CD4-positive, alpha-beta T cell (primary cell): Measurements from ENCODE around the gene MS4A7. TPM values are rescaled to one million over a fixed set of nuclear protein-coding genes. Genes with fewer than 3 reads are reported as not detected.

ENCODE experiments used
- ATAC-seq: fragments of 200-7000 bp; cut with Tn5 transposase; one replicate; pipeline ENCODE4 v1.10.0; 2022; ENCODE audit warnings: mild to moderate bottlenecking; ENCODE audit not compliant: poor library complexity
- CTCF ChIA-PET: fragments of 350-600 bp; sonication (Branson Sonifier 250); formaldehyde crosslinking; loops from one replicate; lab custom pipeline; 2021; ENCODE audit warnings: antibody characterized with exemption, inconsistent platforms; lab: Charles Lee
- POLR2A ChIA-PET: fragments of 350-600 bp; sonication (Branson Sonifier 250); formaldehyde crosslinking; loops from one replicate; lab custom pipeline; 2021; ENCODE audit warnings: antibody characterized with exemption, inconsistent platforms; lab: Charles Lee
- DNase-seq, 14 experiments: peaks; one replicate each; pipeline ENCODE4 v3.0.0-alpha.2; 2013 to 2020; ENCODE audit warnings: mixed read lengths in 2 of 14
- H3K27ac ChIP-seq, 2 donors: one replicate each; pipeline versions ENCODE4 v1.5.1 to v1.7.0; 2013; ENCODE audit warnings: low read length in 2 of 2, low read depth in 1 of 2, mild to moderate bottlenecking in 1 of 2
- H3K27me3 ChIP-seq, 2 experiments: 1 replicate in 1 of 2; 2 replicates in 1 of 2; pipeline versions ENCODE4 v1.6.1 to v1.7.0; 2013; ENCODE audit warnings: low read length in 2 of 2, control low read depth in 1 of 2, mild to moderate bottlenecking in 1 of 2, moderate library complexity in 1 of 2; ENCODE audit not compliant: insufficient read depth in 2 of 2, control insufficient read depth in 1 of 2
- H3K36me3 ChIP-seq: one replicate; pipeline ENCODE4 v1.6.1; 2013; ENCODE audit warnings: low read length, control low read depth; ENCODE audit not compliant: insufficient read depth
- H3K4me1 ChIP-seq: one replicate; pipeline ENCODE4 v1.6.1; 2013; ENCODE audit warnings: low read length, control low read depth; ENCODE audit not compliant: insufficient read depth
- H3K4me3 ChIP-seq: one replicate; pipeline ENCODE4 v1.5.1; 2013; ENCODE audit warnings: mild to moderate bottlenecking, low read length, moderate library complexity
- H3K9me3 ChIP-seq, 2 experiments: 1 replicate in 1 of 2; 2 replicates in 1 of 2; pipeline versions ENCODE4 v1.6.1 to v1.7.0; 2013; ENCODE audit warnings: low read length in 2 of 2, mild to moderate bottlenecking in 2 of 2, control low read depth in 1 of 2, moderate library complexity in 1 of 2; ENCODE audit not compliant: control insufficient read depth in 1 of 2, insufficient read depth in 1 of 2
- H3K27ac Mint-ChIP-seq: one replicate; pipeline ENCODE4 v1.8.0; 2020; ENCODE audit warnings: mixed read lengths
- H3K27me3 Mint-ChIP-seq: one replicate; pipeline ENCODE4 v1.8.0; 2021; ENCODE audit warnings: mixed read lengths
- H3K36me3 Mint-ChIP-seq: one replicate; pipeline ENCODE4 v1.8.0; 2021; ENCODE audit warnings: low read depth, mixed read lengths
- H3K4me1 Mint-ChIP-seq: one replicate; pipeline ENCODE4 v1.8.0; 2021; ENCODE audit warnings: low read depth, mixed read lengths
- H3K4me3 Mint-ChIP-seq: one replicate; pipeline ENCODE4 v1.8.0; 2020; ENCODE audit warnings: mild to moderate bottlenecking, mixed read lengths
- H3K9me3 Mint-ChIP-seq: one replicate; pipeline ENCODE4 v1.8.0; 2020; ENCODE audit warnings: mixed read lengths
- CTCF ChIP-seq: fragments of 200-600 bp; IDR thresholded peaks from one replicate; pipeline ENCODE4 v1.8.0; 2022; ENCODE audit warnings: antibody characterized with exemption, mild to moderate bottlenecking
- intact Hi-C, 2 experiments: fragments of 100-400 bp; cut with DNase I in 1 of 2; cut with micrococcal nuclease in 1 of 2; formaldehyde crosslinking; loops; one replicate each; pipeline versions ENCODE4 v1.15.1 to v1.9.0; 2023 to 2025; cut with DNase I, micrococcal nuclease
- total RNA-seq, 174 experiments: library from RNA in 2 of 174; stranded (reverse) in 2 of 174; gene quantifications; one replicate each; pipeline ENCODE4 v1.2.3 and lab custom pipeline; 2021 to 2026

Gene MS4A7
- total RNA-seq, 2 experiments from 2014 or later = 0.80 TPM; not detected in 1

GRCh38 chr11:60433401-60433800 lies 55.1 kb downstream of the MS4A7 start:
- intact Hi-C loops = no loop called here
- H3K9me3 ChIP-seq = no peaks in the 10 kb centered on the region
- Mint-ChIP-seq H3K4me1 (no peaks in the 10 kb centered on the region), H3K9me3 (no peaks in the 10 kb centered on the region), H3K27ac (no peak overlapping the region), H3K27me3 (peaks cover 30% of the 10 kb centered on the region), H3K36me3 (no peaks in the 10 kb centered on the region), H3K4me3 (no peak overlapping the region)
- ChIA-PET POLR2A (no interaction called here), CTCF (no interaction called here)
- no peaks in the 10 kb centered on the region for H3K36me3 ChIP-seq
- no peak for TF ChIP-seq CTCF
- H3K4me1 ChIP-seq = no peaks in the 10 kb centered on the region
- no peak overlapping the region for H3K27ac ChIP-seq
- DNase-seq = no peak
- ATAC-seq = no peak
- H3K27me3 ChIP-seq = peaks cover 0 to 9% of the 10 kb centered on the region in 2 experiments
- no peak overlapping the region for H3K4me3 ChIP-seq

Other genes starting within 250 kb of the MS4A7 start
- gene MS4A6A, start 195.4 kb upstream of the MS4A7 start, total RNA-seq = 1 to 10 TPM; 3.3 TPM
- gene MS4A4E, start 135.4 kb upstream of the MS4A7 start, total RNA-seq = not detected
- gene MS4A4A, start 97.9 kb upstream of the MS4A7 start, total RNA-seq = not detected
- not detected for gene MS4A6E, start 51.3 kb upstream of the MS4A7 start, total RNA-seq
- not detected for gene MS4A14, start 17.9 kb downstream of the MS4A7 start, total RNA-seq
- not detected for gene MS4A5, start 51.0 kb downstream of the MS4A7 start, total RNA-seq
- gene MS4A1, start 77.3 kb downstream of the MS4A7 start, total RNA-seq = under 1 TPM; 0.75 to 0.82 TPM
- not detected for gene MS4A12, start 114.2 kb downstream of the MS4A7 start, total RNA-seq
- not detected for gene MS4A13, start 136.9 kb downstream of the MS4A7 start, total RNA-seq